Embryonic facial prominence (tissue), 1 donor: Measurements from ENCODE around the gene MYPOP.

Experiments
- DNase-seq: peaks from one replicate; pipeline ENCODE4 v3.0.0-alpha.2; 2016; ENCODE audit errors: extremely low spot score

Gene MYPOP

DNA sequence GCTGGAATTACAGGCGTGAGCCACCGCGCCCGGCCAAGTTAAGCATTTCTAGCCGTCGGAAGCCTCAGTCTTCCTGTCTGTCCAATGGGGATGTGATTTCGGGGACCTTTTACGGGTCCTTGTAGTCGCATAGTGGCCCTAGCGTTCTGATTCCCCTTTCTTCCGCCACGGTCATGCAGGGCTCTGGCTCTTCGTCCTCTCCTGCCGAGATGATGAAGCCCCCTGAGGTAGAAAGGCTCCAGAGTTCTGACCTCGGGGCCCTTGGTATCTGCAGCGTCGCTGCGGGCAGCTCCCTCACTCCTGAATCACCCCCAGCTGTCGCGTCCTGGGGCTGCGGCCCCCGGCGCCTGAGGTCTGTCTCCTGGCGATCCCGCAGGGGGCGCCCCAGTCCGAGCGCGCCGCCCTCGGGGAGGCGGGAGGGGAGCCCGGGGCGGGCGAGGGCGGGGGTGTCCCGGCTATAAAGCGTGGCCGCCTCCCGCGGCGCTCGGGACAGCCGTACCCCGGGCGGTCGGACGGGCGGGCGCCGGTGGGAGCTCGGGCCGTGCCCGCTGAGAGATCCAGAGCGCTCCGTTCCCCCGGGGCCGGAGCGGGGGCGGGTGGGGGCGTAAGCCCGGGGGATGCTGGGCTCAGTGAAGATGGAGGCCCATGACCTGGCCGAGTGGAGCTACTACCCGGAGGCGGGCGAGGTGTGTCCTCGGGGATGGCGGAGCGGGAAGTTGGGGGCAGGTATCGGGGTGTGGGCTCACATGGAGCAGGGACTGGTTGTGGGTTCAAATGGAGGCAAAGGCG lies 38.4 kb downstream of the MYPOP start, which contains the start of gene FOXA3:
Gene FOXA3, plus strand, starts transcription at position 487 of the 789 bp plus-strand sequence. Its CDS starts 131 bp downstream, at position 618.
- DNase-seq = no peak

GRCh38 chr19:45863335-45863839 lies 39.0 kb downstream of the MYPOP start:
- no peak for DNase-seq

DNA sequence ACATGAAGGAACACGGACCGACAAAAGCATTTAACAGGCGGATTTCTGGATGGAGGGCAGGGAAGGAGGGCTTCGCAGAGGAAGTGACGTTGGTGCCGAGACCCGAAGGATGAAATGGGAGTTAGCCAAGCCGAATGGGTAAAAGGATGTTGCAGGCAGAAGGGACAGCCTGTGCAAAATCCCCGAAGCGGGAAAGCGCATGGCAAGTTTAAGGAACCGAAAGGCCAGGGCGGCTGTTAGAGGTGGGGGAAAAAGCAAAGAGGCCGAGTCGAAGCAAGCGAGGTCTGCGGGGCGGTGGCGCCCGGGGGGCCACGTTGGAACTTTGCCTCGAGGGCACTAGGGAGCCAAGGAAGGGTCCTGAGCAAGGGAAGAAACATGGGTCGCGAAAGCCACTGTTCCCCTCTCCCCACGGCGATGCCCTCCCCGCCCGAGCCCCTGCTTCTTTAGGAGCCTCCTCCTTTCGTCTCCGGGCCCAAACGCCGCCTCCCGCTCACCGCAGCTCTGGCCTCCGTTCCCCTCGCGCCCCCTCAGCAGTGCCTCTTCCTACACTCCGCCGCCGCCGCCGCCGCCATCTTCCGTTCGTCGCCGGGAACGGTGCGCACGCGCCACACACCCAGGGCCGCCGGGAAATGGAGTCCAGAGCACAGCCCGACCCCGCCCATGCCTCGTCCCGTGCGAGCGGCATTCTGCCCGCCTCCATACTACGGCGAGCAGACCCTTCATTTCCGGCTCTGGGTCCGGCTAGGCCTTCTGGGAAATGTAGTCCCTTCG lies 39.7 kb downstream of the MYPOP start, which contains the start of gene SYMPK:
Gene SYMPK, minus strand, starts transcription at position 584 of the 771 bp plus-strand sequence. CDS start 8,652 bp downstream, outside the sequence.
- DNase-seq = peak; percentile 97

DNA sequence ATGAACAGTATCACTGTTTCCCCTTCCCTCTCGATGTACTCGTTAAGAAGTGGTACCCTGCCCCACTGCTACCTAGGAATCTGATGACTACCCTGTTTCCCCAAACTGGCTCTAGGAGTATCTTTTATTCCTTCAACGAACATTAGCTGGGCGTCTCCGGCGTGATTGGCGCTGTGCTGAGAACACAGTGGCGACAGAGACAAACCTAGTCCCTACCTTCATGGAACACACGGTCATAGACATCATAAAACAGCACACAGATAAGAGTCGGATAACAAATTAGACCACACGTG lies 40.2 kb downstream of the MYPOP start:
- no peak for DNase-seq

DNA sequence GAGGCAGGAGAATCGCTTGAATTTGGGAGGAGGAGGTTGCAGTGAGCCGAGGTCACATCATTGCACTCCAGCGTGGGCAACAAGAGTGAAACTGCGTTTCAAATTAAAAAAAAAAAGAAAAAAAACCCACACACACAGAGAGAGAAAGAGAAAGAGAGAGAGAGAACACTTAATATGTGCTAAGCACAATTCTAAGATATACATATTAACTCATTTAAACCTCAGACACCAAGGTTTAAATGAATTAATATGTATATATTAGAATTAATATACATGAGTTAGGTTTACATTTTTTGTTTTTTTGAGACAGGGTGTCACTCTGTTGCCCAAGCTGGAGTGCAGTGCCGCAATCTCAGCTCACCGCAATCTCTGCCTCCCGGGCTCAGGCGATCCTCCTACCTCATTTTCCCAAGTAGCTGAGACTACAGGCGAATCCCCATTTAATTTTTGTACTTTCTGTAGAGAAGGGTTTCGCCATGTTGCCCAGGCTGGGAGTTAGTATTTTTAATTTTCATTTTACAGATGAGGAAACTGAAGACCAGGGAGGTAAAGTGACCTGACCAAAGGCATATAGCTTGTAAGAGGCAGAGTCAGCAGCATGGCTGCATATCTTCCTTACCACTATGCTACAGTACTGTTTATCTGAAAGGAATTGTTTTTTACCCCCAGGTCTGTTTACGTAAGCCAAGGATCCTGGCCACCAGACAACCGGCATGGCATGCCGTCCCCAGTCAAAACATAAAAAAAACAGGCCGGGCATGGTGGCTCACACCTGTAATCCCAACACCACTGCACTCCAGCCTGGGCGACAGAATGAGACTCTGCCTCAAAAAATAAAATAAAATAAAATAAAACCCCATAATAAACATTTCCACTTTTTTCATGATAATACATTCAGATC lies 41.8 kb downstream of the MYPOP start:
- no peak for DNase-seq

- no peak for DNase-seq
Observed at GRCh38 chr19:45854167-45854778, 48.1 kb downstream of the MYPOP start.

DNA sequence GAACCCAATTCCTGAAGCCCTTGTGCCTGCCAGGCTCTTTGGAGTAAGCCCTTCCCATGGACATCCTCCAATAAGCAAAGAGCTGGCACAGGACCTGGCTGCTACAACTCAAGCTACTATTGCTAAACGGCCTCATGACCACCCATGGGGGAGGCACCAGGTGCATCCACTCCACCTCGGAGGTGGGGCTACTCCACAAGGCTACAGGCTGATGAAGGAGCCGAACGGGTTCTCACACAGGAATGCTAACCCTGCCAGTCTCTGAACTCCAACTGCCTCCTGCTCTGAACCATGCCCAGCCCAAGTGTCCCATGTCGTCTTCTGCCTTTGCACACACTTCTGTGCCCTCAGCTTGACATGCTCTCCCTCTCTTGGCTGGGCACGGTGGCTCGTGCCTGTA lies 49.4 kb downstream of the MYPOP start:
- DNase-seq = no peak

- DNase-seq = no peak
Observed at GRCh38 chr19:45852145-45852750, 50.2 kb downstream of the MYPOP start.

GRCh38 chr19:45848922-45849321 lies 53.5 kb downstream of the MYPOP start:
- no peak for DNase-seq

- DNase-seq = no peak
Observed at GRCh38 chr19:45847663-45848062, 54.8 kb downstream of the MYPOP start.

DNA sequence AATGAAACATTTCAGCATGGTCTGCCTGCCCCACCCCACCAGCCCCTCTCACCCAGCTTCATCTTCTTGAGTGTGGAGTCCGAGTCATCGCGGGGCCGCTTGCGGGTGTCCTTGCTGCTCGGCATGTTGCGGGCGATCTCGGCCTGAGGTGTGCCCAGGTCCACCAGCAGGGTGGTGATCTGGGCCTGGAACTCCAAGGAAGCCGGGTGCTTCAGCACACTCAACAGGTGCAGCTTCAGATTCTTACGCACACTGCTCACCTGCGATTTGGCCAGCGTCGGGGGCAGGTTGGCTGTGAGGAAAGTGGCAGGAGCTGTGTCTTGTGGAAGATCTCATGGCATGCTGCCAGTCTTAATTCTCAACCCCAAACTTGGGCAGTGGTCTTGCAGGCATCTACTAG lies 60.2 kb downstream of the MYPOP start:
- DNase-seq = no peak
